GM21619 (cell line): ENCODE results near the gene FREM3.

Experiments used
- ATAC-seq: cut with Tn5 transposase; IDR thresholded peaks from one replicate; pipeline ENCODE4 v1.9.1; 2021; ENCODE audit not compliant: unreplicated experiment

The FREM3 gene

DNA sequence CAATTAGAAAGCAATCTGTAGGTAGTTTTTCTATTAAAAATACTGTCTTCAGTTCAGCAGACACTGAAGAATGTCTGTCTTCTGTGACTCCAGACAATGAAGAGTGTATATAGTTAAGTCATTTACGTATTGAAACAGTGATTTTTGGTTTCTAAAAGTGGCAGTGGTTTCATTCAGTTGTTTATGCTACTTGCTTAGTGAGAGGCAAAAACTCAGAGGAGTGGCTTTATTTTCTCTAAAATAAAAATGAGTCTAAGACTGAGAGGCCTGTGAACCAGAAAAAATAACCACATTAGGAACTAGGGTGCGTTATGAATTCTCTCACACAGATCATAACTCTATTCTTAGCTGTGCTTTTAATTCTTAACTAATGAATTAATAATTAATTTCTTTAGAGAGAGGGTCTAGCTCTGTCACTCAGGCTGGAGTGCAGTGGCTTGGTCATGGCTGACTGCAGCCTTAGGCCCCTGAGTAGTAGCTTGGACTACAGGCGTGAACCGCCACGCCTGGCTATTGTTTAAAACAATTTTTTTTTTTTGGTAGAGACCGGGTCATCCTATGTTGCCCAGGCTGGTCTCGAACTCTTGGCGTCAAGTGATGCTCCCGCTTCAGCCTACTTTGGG lies 31.4 kb downstream of the FREM3 start:
- ATAC-seq = peak; percentile 97

DNA sequence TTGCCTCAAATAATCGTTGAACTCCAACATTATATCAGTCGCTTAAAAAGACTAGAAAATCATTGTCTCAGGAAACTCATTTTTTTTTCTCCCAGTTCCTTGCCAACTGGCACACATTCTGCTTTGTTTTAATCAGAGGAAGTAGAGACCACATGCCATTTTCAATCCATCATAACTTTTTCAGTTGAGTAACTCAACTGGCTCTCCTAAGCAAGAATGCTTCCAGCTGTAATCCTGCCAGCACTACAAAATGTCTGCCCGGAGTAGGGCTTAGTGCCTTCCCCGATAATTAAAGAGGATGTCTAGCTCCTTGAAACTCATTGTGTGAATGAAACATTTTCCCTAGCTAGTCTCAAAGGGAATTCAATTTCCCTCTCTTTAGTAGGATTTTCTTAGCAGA lies 33.0 kb downstream of the FREM3 start:
- no peak for ATAC-seq

DNA sequence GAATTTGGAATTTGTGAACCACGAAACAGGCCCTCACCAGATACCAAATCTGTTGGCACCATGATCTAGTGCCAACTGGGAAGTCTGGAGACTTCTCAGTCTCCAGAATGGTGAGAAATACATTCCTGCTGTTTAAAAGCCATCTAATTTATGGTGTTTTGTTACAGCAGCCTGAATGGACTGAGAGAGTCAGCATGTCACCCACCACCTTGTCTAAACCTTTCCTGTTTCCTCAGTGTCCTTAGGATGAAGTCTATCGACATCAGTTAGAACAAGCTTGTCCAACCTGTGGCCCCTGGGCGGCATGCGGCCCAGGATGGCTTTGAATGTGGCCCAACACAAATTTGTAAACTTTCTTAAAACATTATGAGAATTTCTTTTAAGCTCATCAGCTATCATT lies 42.1 kb downstream of the FREM3 start:
- ATAC-seq = no peak

DNA sequence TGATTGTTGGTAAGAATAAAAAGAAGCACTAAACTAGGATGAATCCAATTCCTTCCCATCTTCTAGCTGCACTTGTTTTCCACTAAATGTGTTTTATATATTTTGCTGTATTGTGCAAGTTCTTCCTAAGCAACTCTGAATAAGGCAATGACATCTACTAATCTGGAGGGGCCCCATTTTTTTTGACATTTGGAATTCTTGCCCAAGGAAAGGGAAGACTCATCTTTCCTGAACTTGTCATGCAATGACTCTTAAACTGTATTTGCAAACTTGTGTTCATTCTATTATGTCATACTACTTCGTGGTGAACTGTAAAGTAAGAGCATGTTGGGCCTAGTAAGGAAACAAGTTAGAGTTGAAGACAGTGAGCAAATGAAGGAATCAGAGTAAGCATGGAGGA lies 45.9 kb downstream of the FREM3 start:
- no peak for ATAC-seq

DNA sequence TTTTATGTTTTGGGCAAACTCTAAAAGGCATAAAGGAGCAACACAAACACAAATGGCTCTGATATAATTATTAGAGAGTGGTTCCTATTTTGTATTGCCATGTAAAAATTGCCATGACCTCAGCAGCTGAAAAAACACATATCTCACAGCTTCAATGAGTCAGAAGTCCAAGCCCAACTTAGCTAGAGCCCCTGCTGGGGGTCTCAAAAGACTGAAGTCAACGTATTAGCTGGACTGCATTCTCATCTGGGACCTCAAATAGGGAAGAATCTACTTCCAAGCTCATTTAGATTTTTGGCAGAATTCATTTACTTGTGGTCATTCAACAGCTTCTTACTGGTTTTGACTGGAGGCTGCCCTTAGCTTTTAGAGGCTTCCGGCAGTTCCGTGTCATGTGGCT lies 47.4 kb downstream of the FREM3 start:
- no peak for ATAC-seq

DNA sequence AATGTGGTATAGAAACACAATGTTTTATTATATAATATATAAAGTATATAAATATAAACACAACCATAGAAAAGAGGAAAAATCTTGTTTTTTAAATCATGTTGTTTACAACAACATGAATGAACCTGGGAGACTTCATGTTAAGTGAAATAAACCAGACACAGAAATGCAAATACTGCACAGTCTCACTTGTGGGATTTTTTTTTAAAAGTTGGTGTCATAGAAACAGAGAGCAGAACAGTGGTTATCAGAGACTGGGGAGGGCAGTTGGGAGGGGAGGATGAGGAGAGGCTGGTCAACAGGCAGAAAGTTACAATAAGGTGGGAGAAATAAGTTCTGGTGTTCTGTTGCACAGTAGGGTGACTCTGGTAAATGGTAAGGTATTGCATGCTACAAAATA lies 57.1 kb downstream of the FREM3 start:
- no peak for ATAC-seq

DNA sequence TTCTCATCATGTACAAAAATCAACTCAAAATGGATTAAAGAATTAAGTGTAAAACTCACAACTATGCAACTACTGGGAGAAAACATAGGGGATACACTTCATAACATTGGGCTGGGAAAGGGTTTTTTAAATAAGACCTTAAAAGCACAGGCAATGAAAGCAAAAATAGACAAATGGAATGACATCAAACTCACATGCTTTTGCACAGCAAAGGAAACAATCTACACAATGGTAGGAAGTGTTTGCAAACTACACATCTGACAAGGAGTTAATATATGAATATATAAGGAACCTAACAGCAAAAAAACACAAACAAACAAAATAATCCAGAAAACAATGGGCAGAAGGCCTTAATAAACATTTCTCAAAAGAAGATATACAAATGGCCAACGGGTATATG lies 57.9 kb downstream of the FREM3 start:
- no peak for ATAC-seq

DNA sequence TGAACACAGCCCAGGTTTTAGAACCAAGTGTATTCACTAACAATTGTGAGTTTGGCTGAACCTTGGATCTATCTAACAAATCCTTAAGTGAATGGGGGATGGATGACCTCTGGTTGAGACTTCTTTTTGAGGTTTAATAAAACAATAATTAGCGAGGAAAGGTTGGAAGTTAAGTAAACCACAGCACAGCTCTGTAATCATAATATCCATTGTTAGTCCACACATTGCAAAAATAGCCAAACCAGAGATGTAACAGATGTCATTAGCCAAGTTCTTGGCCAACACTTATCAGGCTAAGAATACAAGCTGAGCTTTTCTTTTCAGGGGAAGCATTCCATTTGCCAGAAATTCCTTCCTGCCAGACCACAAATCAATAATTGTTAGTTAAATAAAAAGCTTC lies 59.1 kb downstream of the FREM3 start:
- no peak for ATAC-seq

DNA sequence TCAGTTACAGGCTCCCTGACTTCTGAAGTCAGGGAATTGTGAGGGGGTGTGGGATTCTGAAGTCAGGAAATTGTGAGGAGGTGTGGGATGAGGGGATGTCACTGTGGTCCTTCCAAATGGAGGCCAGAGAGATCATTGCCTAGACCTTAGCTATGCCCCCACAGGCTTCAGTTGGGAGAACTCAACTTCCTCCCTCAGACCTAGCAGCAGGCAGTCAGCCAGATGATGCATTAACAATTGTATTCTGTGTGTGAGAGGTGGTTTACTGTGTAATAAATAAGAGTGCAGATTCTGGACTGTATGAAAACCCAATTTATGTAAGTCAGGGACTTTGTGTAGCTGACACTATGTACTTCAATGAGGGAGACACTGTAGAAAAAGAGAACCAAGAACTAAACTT lies 65.7 kb downstream of the FREM3 start:
- ATAC-seq = no peak

DNA sequence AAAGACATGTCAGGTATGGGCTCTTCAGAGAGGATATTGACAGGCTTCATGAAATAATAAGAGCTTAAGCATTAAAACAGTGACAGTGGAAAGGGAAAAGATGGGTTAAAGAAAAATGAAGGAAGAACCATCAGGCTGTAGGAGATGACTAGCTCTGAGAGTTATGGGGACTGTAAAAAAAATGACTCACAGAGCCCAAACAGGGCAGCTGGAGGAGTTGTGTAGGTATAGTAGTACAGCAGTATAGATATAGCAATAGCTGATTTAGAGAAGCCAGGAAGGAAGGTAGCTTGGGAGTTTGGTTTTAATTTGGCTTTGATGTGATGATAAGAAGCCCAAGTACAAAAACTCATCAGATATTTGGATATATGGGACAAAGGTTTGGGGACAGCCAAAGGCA lies 66.6 kb downstream of the FREM3 start:
- ATAC-seq = no peak

DNA sequence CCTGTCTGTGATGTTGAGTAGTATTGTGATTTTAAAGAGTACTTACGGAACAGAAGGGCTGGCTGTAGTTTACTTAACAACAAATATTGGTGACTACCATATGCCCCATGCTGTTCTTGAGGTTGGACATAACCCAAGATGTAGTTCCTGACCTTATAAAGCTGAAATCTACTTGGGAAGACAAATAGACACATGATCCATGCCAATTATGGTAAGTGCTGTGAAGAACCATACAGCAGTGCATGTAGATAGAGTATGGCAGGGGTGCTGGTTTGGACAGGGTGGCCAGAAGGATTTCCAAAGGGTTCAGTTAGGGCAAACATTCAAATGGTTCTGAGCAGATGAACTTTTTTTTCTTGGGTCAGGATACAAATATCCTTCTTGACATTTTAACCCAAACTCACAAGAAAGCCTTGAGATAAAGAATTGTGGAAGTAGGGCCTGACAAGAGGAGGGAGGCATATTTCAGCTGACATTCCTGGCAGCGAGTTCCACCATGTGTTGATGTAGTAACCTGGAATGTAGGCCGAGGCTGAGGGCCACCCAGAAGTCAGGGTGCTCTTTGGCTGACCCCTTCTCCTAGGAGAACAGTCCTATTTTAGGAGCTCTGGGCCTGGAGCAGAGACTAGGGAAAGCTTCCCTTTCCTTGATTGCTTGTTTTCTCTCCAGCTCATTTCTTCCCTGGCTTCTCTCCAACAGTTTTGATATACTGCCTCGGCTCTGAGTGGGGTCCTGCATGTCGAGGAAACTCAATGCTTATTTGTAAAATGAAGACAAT lies 74.2 kb downstream of the FREM3 start:
- no peak for ATAC-seq

DNA sequence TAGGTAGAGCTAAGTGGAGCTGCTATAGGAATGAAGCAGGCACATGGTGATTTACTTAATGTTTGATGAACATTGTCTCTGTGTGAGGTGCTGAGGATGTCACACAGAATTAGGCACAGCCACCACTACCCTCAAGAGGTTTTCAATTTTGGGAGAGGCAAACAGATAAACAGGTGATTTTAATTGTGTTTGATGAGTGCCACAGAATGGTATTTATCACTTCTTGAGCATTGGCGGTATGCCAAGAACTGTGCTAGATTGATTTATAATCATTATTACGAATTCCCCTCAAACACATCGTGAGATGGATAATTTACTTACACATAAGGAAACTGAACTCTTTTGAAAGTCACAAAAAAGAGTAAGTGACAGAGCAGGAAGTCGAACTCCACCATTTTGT lies 74.8 kb downstream of the FREM3 start:
- ATAC-seq = no peak

DNA sequence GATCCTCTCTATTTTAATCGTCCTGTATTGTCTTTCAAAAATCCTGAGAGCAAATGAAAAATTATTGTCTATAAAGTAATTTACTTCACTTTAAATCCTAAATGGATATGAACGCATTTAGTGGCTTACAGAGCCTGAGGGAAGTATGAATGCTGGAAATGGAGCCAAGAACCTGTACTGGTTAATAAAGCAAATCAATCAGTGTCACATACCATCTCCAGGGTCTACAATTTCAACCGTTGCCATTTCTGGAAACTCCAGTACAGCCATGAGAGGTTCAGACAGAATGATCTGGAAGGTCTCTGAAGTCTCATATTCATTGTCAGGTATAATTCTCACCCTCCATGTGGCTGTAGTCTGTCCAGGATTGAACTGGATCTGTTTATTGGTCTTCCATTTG lies 76.6 kb downstream of the FREM3 start:
- no peak for ATAC-seq

DNA sequence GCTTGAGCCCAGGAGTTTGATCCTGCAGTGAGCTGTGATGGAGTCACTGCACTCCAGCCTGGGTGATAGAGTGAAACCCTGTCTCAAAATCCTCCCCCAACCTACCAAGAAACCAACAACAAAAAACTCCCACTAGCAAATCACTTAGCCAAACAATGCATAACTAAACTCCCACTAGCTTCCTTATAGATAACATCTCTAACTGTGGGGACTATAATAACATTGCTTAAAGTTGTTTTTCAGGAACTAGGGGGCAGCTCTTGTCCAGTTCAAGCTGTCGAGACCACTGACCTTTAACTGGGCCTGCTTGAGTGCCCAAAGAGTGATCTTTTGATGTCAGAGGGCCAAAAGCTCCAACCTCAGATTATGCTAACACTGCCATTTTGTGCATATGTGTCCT lies 81.7 kb downstream of the FREM3 start:
- no peak for ATAC-seq

DNA sequence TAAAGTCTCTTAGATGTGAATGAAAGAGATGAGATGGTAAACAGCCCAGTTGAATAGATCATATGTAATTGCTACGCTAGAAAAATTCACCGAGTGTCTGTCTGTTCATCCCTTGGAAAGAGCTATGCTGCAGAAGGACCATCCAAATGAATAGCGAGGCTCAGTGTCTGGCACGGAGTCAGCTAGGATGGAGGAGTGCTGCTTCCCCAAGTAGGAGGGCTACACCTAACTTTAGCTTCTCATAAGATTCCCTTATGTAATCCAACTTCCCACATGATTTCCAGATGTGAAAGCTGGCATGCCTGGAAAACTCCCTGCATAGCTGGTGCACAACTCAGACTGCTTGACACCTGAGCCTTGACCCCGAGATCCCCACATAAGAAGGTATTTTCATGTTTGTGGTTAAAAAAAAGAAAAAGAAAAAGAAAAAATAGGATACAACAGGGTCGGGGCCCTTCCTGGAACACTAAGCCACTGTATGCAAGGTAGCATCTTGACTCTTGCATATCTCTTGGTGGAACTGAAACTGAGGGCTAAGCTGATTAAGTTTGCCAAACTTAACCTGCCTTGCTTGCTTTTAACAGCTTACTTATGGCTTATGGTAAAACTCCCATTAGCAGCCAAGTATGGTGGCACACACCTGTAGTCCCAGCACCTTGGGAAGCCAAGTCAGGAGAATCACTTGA lies 82.3 kb downstream of the FREM3 start:
- no peak for ATAC-seq

DNA sequence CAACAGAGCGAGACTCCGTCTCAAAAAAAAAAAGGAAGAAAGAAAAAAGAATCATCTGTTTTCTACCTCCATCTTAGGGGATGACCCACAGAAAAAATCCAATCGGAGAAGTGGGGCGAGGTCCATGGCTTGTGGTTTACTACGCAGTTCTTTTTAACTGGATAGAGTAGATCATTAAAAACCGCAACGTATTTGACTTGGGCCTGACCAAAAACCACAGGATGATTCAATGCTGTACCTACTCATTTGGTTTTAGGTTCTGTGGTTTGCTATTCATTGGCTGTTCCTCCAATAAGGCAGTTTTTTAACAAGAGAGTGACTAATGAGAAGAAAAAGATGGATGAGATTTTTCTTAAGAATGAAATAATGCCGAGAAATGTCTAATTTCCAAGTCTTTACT lies 83.7 kb downstream of the FREM3 start:
- ATAC-seq = peak; percentile 95

DNA sequence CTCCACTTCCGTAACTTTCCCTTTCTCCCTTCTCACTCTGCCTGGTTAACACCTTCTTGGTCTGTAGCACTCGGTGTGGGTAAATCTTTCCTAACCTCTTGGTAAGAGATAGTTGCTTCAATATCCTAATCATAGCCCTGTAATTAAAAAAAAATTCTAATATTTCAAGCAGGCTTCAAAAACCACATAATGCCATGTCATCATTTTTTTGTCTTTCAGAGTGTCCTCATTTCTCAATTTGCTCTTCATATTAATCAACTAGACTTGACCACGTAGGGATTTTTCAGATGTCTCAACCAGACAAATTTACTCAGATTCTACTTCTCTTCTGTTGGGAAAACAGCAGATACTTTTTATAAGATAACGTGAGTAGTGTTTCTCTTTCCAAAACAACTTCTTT lies 91.0 kb downstream of the FREM3 start:
- no peak for ATAC-seq

DNA sequence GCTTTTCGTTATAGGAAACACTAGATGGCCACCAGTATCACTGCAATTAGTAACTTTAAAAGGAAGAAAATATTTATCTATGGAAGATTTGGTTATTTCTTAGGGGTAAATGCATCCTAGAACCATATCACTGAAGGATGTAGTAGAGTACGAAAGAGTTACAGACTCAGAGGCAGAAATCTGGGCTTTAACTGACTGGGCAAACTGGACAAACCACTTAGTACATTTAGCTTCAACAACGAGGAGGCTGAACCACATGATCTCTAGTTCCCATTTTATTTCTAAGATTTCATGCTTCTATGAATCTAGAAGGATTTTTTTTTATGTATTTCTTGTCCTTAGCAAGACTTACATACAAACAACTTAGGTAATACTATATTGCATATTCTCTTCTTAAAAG lies 94.0 kb downstream of the FREM3 start:
- ATAC-seq = no peak

DNA sequence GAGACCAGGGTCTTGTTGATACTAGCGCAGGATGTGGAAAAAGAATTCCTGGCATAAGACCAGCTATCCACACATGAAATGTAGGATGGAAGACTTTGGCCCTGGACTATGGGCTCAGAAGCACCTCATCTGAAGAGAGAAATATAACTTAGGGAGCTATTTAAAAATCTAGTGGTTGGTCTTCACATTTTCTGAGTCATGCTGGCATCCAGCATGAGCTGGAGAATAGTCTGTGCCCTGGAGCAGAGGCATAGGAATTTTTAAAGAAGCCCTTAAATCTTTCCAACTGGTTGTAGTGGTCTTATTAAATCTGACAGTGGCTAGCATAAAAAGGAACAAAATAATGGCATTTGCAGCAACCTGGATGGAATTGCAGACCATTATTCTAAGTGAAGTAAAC lies 100.6 kb downstream of the FREM3 start:
- no peak for ATAC-seq

DNA sequence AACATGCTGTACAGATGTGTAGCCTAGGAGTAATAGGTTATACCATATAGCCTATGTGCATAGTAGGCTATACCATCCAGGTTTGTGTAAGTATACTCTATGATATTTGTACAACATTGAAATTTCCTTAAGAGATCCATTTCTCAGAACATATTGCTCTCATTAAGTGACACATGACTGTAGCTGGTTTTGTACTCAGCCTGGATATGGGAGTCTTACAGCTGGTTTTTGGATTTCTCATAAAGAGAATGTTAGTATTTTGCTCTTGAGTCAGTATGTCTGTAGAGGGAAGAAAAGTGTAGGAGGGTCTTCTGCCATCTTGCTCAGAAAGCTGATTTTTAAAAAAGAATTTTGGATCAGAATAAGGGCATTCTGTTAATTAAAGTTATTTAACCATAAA lies 101.7 kb downstream of the FREM3 start:
- no peak for ATAC-seq

DNA sequence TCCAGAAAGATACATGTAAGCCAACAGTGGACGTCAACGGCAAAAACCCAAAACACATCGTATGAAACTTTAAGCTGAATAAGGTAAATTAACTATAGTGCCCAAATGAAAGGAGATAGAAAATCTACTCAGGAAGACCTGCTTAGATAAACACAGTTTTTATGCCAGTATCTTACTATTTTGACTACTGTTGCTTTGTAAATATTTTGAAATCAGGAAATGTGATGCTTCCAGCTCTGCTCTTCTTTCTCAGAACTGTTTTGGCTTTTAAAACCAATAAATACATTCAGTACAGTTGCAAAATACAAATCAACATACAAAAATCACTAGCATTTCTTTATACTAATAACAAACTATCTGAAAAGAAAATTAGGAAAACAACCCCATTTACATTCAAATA lies 103.2 kb downstream of the FREM3 start:
- no peak for ATAC-seq

DNA sequence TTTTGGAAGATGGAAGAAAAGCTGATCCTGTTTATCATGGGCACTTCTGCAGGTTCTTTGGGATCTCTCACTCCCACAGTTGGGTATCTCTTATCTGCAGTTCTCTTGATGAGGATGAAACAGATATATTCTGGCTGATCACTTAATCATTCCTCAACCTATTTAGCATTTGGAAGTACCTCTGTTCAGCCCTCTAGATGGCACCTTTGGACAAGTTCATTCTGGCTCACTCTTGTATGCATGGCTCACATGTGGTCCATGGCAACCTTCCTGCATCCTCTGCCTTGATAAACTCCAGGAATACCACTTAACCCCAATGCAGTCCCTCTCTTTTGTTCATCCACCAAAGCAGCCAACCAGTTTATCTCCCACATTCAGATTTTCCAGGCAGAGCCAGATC lies 112.8 kb downstream of the FREM3 start:
- no peak for ATAC-seq
